Measurements from ENCODE around the gene TMEM218.

TMEM218 gene

DNA sequence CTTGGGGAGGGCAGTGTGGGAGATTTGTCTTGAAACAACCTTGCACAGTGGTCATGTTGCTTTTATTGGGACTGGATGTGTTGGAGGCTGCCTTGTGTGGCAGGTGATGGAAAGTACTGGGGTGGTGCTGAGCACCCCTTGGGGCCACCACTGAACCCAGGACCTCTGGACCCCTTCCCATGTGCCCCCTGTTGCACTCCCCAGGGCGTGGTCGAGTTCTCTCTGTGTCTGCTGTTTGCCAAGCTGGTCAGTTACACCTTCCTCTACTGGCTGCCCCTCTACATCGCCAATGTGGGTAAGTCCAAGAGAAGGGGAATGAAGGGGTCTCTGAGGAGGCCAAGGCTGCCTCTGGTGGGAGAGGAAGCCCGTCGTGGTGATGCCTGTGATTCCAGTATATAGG lies 29.4 kb downstream of the TMEM218 start:
- TF ChIP-seq TEAD4 (IDR thresholded peaks at IDR 0.05) (no peak), NFIC (IDR thresholded peaks at IDR 0.05) (no peak), CEBPB (IDR thresholded peaks at IDR 0.05) (no peak), FOXM1 (IDR thresholded peaks at IDR 0.05; ENCODE audit: borderline replicate concordance, low read depth) (no peak), EGR1 (IDR thresholded peaks at IDR 0.05) (no peak), TCF12 (IDR thresholded peaks at IDR 0.05; ENCODE audit: low read depth) (no peak), ZBTB7A (IDR thresholded peaks at IDR 0.05; ENCODE audit: low read depth) (no peak), EP300 (IDR thresholded peaks at IDR 0.05; ENCODE audit: borderline replicate concordance) (no peak), TAF1 (IDR thresholded peaks at IDR 0.05; ENCODE audit: low read depth) (no peak), CREB1 (IDR thresholded peaks at IDR 0.05; ENCODE audit: low read depth) (no peak), YY1 (IDR thresholded peaks at IDR 0.05; ENCODE audit: low read depth) (no peak), RAD21 (IDR thresholded peaks at IDR 0.05; ENCODE audit: low read depth) (no peak)
- TF ChIP-seq, protein P1, sequence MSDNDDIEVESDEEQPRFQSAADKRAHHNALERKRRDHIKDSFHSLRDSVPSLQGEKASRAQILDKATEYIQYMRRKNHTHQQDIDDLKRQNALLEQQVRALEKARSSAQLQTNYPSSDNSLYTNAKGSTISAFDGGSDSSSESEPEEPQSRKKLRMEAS (IDR thresholded peaks at IDR 0.05) = no peak
- TF ChIP-seq, protein P2, sequence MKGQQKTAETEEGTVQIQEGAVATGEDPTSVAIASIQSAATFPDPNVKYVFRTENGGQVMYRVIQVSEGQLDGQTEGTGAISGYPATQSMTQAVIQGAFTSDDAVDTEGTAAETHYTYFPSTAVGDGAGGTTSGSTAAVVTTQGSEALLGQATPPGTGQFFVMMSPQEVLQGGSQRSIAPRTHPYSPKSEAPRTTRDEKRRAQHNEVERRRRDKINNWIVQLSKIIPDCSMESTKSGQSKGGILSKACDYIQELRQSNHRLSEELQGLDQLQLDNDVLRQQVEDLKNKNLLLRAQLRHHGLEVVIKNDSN (IDR thresholded peaks at IDR 0.05) = no peak
- TF ChIP-seq, protein P3, sequence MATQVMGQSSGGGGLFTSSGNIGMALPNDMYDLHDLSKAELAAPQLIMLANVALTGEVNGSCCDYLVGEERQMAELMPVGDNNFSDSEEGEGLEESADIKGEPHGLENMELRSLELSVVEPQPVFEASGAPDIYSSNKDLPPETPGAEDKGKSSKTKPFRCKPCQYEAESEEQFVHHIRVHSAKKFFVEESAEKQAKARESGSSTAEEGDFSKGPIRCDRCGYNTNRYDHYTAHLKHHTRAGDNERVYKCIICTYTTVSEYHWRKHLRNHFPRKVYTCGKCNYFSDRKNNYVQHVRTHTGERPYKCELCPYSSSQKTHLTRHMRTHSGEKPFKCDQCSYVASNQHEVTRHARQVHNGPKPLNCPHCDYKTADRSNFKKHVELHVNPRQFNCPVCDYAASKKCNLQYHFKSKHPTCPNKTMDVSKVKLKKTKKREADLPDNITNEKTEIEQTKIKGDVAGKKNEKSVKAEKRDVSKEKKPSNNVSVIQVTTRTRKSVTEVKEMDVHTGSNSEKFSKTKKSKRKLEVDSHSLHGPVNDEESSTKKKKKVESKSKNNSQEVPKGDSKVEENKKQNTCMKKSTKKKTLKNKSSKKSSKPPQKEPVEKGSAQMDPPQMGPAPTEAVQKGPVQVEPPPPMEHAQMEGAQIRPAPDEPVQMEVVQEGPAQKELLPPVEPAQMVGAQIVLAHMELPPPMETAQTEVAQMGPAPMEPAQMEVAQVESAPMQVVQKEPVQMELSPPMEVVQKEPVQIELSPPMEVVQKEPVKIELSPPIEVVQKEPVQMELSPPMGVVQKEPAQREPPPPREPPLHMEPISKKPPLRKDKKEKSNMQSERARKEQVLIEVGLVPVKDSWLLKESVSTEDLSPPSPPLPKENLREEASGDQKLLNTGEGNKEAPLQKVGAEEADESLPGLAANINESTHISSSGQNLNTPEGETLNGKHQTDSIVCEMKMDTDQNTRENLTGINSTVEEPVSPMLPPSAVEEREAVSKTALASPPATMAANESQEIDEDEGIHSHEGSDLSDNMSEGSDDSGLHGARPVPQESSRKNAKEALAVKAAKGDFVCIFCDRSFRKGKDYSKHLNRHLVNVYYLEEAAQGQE (IDR thresholded peaks at IDR 0.05; ENCODE audit: low read depth) = no peak

DNA sequence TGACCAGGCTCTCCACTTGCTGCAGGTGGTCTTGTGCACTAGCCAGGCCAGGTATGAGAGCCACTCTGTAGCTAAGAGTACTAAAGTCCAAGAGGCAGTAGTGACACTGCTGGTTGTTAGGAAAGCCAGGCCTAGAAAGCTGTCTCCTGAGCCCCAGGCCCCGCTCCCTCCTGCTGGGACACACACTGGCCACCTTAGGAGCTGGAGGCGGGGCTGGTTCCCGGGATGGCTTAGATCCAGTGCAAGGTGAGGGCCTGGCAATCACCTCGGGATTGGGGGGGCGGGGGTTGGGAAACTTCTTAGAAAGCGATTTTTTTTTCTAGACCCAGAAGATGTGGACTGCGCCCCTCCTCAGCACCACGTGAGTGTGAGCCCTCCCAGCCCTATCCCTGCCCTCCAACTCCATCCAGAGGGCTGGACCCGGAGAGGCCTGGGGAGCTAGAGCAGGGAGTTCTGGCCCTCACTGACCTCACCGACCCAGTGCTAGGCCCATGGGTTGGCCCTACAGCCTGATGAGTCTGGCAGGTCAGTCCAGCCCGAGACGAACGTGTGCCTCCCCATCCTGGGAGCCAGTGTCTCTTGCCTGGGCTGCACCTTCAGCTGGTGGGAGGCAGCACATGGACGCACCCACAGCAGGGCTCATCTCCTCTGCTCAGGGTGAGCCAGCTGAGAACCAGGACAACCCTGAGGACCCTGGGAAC lies 30.2 kb downstream of the TMEM218 start:
- no peak for TF ChIP-seq ZBTB7A (IDR thresholded peaks at IDR 0.05; ENCODE audit: low read depth)
- TF ChIP-seq TEAD4 (IDR thresholded peaks at IDR 0.05) = no peak
- TF ChIP-seq, protein P1 (IDR thresholded peaks at IDR 0.05) = no peak
- TF ChIP-seq CREB1 (IDR thresholded peaks at IDR 0.05; ENCODE audit: low read depth) = no peak
- TF ChIP-seq, protein P3 (IDR thresholded peaks at IDR 0.05; ENCODE audit: low read depth) = no peak
- TF ChIP-seq TCF12 (IDR thresholded peaks at IDR 0.05; ENCODE audit: low read depth) = no peak
- TF ChIP-seq, protein P2 (IDR thresholded peaks at IDR 0.05) = no peak
- TF ChIP-seq NFIC (IDR thresholded peaks at IDR 0.05) = no peak
- no peak for TF ChIP-seq FOXM1 (IDR thresholded peaks at IDR 0.05; ENCODE audit: borderline replicate concordance, low read depth)
- TF ChIP-seq RAD21 (IDR thresholded peaks at IDR 0.05; ENCODE audit: low read depth) = no peak
- no peak for TF ChIP-seq YY1 (IDR thresholded peaks at IDR 0.05; ENCODE audit: low read depth)
- no peak for TF ChIP-seq EP300 (IDR thresholded peaks at IDR 0.05; ENCODE audit: borderline replicate concordance)
- TF ChIP-seq CEBPB (IDR thresholded peaks at IDR 0.05) = no peak
- no peak for TF ChIP-seq TAF1 (IDR thresholded peaks at IDR 0.05; ENCODE audit: low read depth)
- TF ChIP-seq EGR1 (IDR thresholded peaks at IDR 0.05) = no peak

DNA sequence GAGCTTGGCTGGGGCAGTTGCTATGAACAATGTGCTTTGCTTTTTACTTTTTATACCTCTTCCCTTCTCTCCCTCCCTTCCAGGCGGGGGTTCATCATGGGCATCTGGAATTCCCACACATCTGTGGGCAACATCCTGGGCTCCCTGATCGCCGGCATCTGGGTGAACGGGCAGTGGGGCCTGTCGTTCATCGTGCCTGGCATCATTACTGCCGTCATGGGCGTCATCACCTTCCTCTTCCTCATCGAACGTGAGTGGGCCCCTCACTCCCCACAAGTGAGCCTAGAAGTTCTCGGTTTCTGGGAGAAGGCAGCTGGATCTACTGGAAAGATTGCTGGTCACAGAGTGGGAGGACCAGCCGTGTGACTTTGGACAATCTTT lies 30.9 kb downstream of the TMEM218 start:
- TF ChIP-seq FOXM1 (IDR thresholded peaks at IDR 0.05; ENCODE audit: borderline replicate concordance, low read depth) (no peak), TEAD4 (IDR thresholded peaks at IDR 0.05) (no peak), TCF12 (IDR thresholded peaks at IDR 0.05; ENCODE audit: low read depth) (no peak)

DNA sequence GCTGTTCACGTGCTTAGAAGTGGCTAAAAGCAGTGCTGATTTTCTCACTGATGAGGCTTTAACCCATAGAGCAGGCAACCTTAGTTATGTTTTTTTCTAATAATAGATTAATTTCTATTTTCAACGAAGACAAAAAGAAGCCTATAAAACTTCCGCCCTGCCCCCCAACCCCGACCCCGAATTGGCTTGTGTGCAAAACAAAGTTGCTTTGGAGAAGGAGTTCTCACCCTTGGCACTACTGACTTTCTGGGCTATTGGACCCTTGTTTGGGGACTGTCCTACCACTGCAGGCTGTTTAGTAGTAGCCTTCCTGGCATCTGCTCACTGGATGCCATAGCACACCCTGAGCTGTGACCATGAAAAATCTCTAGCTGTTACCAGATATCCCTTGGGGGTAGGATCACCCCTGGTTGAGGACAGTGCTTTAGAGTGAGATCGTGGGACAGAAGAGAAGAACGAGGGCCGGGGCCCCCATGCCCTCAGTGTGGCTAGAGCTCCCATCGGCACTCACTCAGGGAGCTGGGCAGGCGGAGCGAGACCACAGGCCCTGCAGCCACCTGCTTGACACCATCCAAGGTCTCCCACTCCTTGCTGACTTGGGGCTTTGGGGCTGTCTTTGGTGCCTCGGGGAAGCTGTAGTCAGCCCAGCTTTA lies 31.4 kb downstream of the TMEM218 start:
- TF ChIP-seq NFIC (IDR thresholded peaks at IDR 0.05) (no peak), YY1 (IDR thresholded peaks at IDR 0.05; ENCODE audit: low read depth) (no peak)
- TF ChIP-seq, protein P1 (IDR thresholded peaks at IDR 0.05) = no peak

DNA sequence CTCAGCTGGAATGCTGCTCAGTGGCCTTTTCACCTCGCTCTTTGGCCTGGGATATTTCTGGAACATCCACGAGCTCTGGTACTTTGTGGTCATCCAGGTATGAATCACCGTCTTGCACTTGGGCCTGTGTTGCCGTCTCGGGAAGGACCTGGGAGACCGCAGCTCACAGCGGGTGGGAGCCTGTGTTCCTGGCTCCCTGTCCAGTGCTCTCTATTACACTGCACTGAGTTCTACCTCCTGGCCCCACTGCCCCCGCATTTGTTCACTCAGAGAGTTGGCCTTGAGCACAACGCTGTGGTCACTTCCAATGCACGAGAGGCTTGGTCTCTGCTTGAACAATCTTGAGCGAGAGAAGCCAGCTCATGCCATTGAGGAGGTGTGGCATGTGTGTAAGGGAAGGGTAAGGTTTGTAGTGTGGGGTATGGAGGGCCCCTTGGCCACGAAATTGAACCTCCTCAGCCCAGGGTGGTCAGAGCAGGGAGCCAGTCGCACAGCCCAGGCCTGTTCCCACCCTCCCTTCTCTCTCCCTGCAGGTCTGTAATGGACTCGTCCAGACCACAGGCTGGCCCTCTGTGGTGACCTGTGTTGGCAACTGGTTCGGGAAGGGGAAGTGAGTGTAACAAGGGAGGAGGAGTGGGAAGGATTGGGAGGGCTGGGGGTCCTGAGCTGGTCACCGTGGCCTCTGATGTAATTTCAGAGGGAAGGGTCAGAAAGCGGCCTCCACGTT lies 32.1 kb downstream of the TMEM218 start:
- TF ChIP-seq TCF12 (IDR thresholded peaks at IDR 0.05; ENCODE audit: low read depth) = no peak
- no peak for TF ChIP-seq CEBPB (IDR thresholded peaks at IDR 0.05)
- no peak for TF ChIP-seq TAF1 (IDR thresholded peaks at IDR 0.05; ENCODE audit: low read depth)
- TF ChIP-seq EGR1 (IDR thresholded peaks at IDR 0.05) = no peak
- TF ChIP-seq, protein P1 (IDR thresholded peaks at IDR 0.05) = no peak
- TF ChIP-seq, protein P3 (IDR thresholded peaks at IDR 0.05; ENCODE audit: low read depth) = no peak
- TF ChIP-seq YY1 (IDR thresholded peaks at IDR 0.05; ENCODE audit: low read depth) = no peak
- TF ChIP-seq, protein P2 (IDR thresholded peaks at IDR 0.05) = no peak
- no peak for TF ChIP-seq NFIC (IDR thresholded peaks at IDR 0.05)
- TF ChIP-seq FOXM1 (IDR thresholded peaks at IDR 0.05; ENCODE audit: borderline replicate concordance, low read depth) = no peak
- no peak for TF ChIP-seq ZBTB7A (IDR thresholded peaks at IDR 0.05; ENCODE audit: low read depth)
